ENCODE results near the gene AFF4. TPM values are rescaled to one million over a fixed set of nuclear protein-coding genes. Genes with fewer than 3 reads are reported as not detected.

AFF4 gene
- total RNA-seq, 1 experiment from 2014 or later = 38.6 TPM

- ChIA-PET POLR2A (no interaction called here), CTCF (no interaction called here), RAD21 (ENCODE audit: low non-redundant PET in 1 of 2, low total read pairs in 2 of 2, uncharacterized antibody in 2 of 2, unreplicated experiment in 2 of 2) (no interaction called here)
- intact Hi-C loops (cut with micrococcal nuclease) = no loop called here
- no peaks in the 10 kb centered on the region for H3K36me3 ChIP-seq (ENCODE audit: control insufficient read depth in 1 of 2, insufficient read depth in 2 of 2, low read length in 2 of 2)
- no peaks in the 10 kb centered on the region for H3K9me3 ChIP-seq (ENCODE audit: control insufficient read depth in 1 of 2, insufficient read depth in 1 of 2, low read depth in 1 of 2, low read length in 2 of 2)
- peaks cover 8 to 13% of the 10 kb centered on the region in 2 experiments; a peak in 3 of 4 replicates for H3K4me1 ChIP-seq (ENCODE audit: control insufficient read depth in 1 of 2, insufficient read depth in 2 of 2, low read length in 2 of 2)
- peaks cover 4% of the 10 kb centered on the region; the same call in 1 of the 2 replicates for H4K20me1 ChIP-seq (ENCODE audit: insufficient read depth)
- peaks cover 88% of the 10 kb centered on the region for H3K79me2 ChIP-seq (ENCODE audit: insufficient read depth, low read length)
- H3K27me3 ChIP-seq (ENCODE audit: insufficient read depth, low read length) = no peaks in the 10 kb centered on the region
- ATAC-seq (no peak), DNase-seq (ENCODE audit: low read depth, low spot score) (no peak)
- TF ChIP-seq, protein P1, sequence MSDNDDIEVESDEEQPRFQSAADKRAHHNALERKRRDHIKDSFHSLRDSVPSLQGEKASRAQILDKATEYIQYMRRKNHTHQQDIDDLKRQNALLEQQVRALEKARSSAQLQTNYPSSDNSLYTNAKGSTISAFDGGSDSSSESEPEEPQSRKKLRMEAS (IDR thresholded peaks at IDR 0.05) = no peak
- H3K9me2 ChIP-seq (ENCODE audit: insufficient read depth) = no peaks in the 10 kb centered on the region
- H3K27ac ChIP-seq (ENCODE audit: low read depth, low read length) = no peak overlapping the region
- no peak overlapping the region for H3K4me3 ChIP-seq (replicated peaks in 1 of 2; ENCODE audit: low read depth in 1 of 2, low read length in 2 of 2)
- H3K4me2 ChIP-seq (ENCODE audit: low read length) = no peak overlapping the region
- no TSS peak for BruUV-seq (replicated peaks)
- H2AFZ ChIP-seq (ENCODE audit: low read depth, low read length, poor library complexity, severe bottlenecking) = no peak overlapping the region
- no peak overlapping the region for H3K9ac ChIP-seq (ENCODE audit: low read length)
These were observed 19.9 kb downstream of the AFF4 start for GRCh38 chr5:132943362-132944022.

- intact Hi-C loops (cut with micrococcal nuclease) = no loop called here
- BruUV-seq (replicated peaks) = no TSS peak
- Histone ChIP-seq H3K27ac (ENCODE audit: low read depth, low read length) (no peak overlapping the region), H3K36me3 (ENCODE audit: control insufficient read depth in 1 of 2, insufficient read depth in 2 of 2, low read length in 2 of 2) (peaks cover 0 to 7% of the 10 kb centered on the region in 2 experiments; a peak in 2 of 4 replicates), H3K27me3 (ENCODE audit: insufficient read depth, low read length) (no peaks in the 10 kb centered on the region), H3K4me2 (ENCODE audit: low read length) (no peak overlapping the region), H3K4me1 (ENCODE audit: control insufficient read depth in 1 of 2, insufficient read depth in 2 of 2, low read length in 2 of 2) (no peaks in the 10 kb centered on the region), H3K9me3 (ENCODE audit: control insufficient read depth in 1 of 2, insufficient read depth in 1 of 2, low read depth in 1 of 2, low read length in 2 of 2) (no peaks in the 10 kb centered on the region), H2AFZ (ENCODE audit: low read depth, low read length, poor library complexity, severe bottlenecking) (no peak overlapping the region), H4K20me1 (ENCODE audit: insufficient read depth) (peaks cover 3% of the 10 kb centered on the region; the same call in 1 of the 2 replicates), H3K4me3 (replicated peaks in 1 of 2; ENCODE audit: low read depth in 1 of 2, low read length in 2 of 2) (no peak overlapping the region), H3K79me2 (ENCODE audit: insufficient read depth, low read length) (peaks cover 87% of the 10 kb centered on the region), H3K9ac (ENCODE audit: low read length) (no peak overlapping the region), H3K9me2 (ENCODE audit: insufficient read depth) (no peaks in the 10 kb centered on the region)
- DNase-seq (ENCODE audit: low read depth, low spot score) (no peak), ATAC-seq (no peak)
- CTCF ChIA-PET = no interaction called here
- RAD21 ChIA-PET (ENCODE audit: low non-redundant PET in 1 of 2, low total read pairs in 2 of 2, uncharacterized antibody in 2 of 2, unreplicated experiment in 2 of 2) = no interaction called here
- POLR2A ChIA-PET = no interaction called here
- TF ChIP-seq ZBTB33 (IDR thresholded peaks at IDR 0.05; ENCODE audit: extremely low read depth, insufficient replicate concordance, low read length) (no peak), RAD21 (IDR thresholded peaks at IDR 0.05; ENCODE audit: low read depth) (no peak), SRF (IDR thresholded peaks at IDR 0.05; ENCODE audit: low read depth) (no peak), TCF7L2 (IDR thresholded peaks at IDR 0.05; ENCODE audit: borderline replicate concordance, extremely low read depth, insufficient read depth, insufficient read length) (no peak), ATF3 (IDR thresholded peaks at IDR 0.05) (no peak), ZFX (IDR thresholded peaks at IDR 0.05) (no peak), CTCF (IDR thresholded peaks at IDR 0.05 in 2 of 3, conservative IDR thresholded peaks at IDR 0.05 in 1 of 3; ENCODE audit: borderline replicate concordance in 1 of 3, insufficient read depth in 1 of 3, low read depth in 2 of 3, low read length in 2 of 3) (no peak), SIN3A (IDR thresholded peaks at IDR 0.05; ENCODE audit: low read depth) (no peak), POLR2AphosphoS5 (IDR thresholded peaks at IDR 0.05; ENCODE audit: low read depth, low read length) (no peak), SP1 (IDR thresholded peaks at IDR 0.05; ENCODE audit: low read depth) (no peak), POLR2A (IDR thresholded peaks at IDR 0.05; ENCODE audit: borderline replicate concordance, extremely low read depth, insufficient read depth, insufficient read length) (no peak), ELF1 (IDR thresholded peaks at IDR 0.05; ENCODE audit: borderline replicate concordance, low read depth) (no peak), YY1 (IDR thresholded peaks at IDR 0.05; ENCODE audit: extremely low read depth, insufficient replicate concordance, low read depth, low read length) (no peak), EGR1 (IDR thresholded peaks at IDR 0.05; ENCODE audit: low read depth) (no peak), ZNF274 (IDR thresholded peaks at IDR 0.05; ENCODE audit: low read depth, low read length) (no peak)
- TF ChIP-seq, protein P1 (IDR thresholded peaks at IDR 0.05) = no peak
These were observed 22.1 kb downstream of the AFF4 start for GRCh38 chr5:132941331-132941730.
